Stromal cell of bone marrow (primary cell): Measurements from ENCODE around the gene GZMM.

ENCODE experiments used
- DNase-seq: peaks from one replicate; pipeline ENCODE4 v3.0.0-alpha.2; 2012; ENCODE audit warnings: low read depth

The GZMM gene

DNA sequence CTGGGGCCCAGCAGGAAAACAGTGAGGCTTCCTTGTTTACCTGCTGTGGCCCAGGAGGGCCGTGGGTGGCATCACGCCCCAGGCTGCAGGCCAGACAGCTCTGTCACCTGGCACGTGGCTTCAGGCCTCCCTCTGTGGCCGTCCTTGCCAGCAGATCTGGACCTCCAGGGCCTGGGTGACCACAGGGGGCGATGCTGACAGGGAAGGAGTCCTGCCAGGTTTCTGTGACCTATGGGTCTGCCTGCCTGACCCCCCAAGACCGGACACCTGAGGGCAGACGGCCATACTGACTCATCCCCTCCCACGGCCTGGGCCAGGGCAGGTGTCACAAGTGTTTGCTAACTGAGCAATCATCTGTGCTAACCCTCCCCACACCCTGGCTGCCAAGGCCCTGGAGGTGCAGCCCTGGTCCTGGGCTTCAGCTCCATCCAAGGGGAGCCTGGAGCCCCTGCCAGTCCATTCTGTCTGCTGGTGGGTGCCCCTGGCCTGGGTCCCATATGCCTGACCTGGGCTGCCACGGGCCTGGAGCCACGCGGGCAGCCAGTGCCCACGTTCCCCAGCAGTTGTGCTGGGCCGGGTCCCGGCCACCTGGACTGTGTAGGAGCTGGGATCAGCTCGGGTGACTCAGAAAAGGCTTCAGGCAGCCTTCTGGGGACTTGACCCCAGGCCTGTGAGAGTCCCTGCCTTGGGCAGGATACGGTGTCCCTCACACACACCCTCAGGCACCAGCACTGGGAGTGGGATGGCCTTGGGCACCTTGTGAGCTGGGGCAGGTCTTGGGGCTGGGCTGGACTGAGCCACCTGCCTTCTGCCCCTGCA is 8.6 kb upstream of the GZMM start:
- no peak for DNase-seq

GRCh38 chr19:536031-536880 is 7.6 kb upstream of the GZMM start:
- DNase-seq, result no peak

GRCh38 chr19:536881-537404 is 6.9 kb upstream of the GZMM start:
- no peak for DNase-seq

- DNase-seq, result no peak
Observed at GRCh38 chr19:538641-539428, 5.0 kb upstream of the GZMM start.

DNA sequence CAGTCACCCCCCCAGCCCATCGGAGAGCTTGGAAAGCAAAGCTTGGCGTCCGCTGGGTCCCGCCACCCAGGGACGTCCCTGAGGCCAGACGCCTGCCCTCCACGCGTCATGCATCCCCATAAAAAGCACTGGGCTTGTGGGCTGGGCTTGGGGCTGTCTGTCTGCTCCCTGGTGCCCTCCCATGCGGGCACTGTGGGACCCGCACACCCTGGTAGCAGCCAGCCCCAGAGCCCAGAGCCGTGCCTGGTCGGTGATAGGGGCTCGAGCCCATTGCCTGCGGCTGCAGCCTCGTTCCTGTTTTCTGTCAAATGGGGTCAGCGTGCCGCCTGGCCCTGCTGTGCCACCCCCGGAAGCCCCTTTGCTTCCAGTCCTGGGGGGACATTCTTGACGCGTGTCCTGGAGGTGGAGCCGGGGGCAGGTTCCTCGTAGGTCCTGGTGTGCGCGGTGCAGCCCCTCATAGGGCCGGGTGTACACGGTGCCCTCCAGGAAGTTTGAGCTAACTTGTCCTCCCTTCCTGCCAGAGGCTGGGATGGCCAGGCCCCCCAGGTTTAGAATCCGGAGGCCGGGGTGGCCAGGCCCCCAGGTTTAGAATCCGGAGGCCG is 4.3 kb upstream of the GZMM start:
- DNase-seq, result no peak

GRCh38 chr19:540867-541637 is 2.8 kb upstream of the GZMM start:
- DNase-seq, result no peak

- no peak for DNase-seq
Observed at GRCh38 chr19:541699-542098, 2.2 kb upstream of the GZMM start.

DNA sequence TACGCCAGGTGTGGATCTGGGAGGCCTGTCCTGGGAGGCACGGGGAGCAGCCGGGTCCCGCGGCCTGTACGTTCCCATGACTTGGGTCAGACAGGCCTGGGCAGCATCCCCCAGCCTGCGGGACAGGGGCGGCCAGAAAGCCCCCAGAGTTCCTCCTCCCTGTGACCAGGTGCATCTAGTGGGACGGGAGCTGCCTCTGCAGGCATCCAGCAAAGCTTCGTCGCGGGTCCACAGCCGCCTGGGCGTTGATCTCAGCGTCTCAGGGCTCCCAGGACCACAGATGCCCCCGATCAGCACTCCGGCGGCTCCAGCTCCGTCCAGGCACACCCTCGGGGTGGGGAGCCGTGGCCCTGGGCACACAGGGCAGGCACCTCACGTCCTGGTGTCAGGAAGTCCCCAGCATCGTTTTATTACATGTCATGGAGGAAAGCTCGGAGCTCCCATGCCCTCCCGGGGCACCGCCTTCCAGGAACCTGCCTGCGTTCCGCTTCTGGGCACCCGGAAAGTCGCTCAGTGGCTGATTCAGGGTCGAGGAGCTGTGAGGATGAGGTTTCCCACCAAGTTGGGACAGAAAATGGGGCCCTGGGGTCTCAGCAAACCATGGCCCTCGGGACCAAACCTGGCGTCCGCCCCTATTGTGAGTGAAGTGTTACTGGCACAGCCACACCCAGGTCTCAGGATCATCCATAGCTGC is 1.5 kb upstream of the GZMM start:
- no peak for DNase-seq

- no peak for DNase-seq
Observed at GRCh38 chr19:547117-547516, 3.3 kb downstream of the GZMM start.

DNA sequence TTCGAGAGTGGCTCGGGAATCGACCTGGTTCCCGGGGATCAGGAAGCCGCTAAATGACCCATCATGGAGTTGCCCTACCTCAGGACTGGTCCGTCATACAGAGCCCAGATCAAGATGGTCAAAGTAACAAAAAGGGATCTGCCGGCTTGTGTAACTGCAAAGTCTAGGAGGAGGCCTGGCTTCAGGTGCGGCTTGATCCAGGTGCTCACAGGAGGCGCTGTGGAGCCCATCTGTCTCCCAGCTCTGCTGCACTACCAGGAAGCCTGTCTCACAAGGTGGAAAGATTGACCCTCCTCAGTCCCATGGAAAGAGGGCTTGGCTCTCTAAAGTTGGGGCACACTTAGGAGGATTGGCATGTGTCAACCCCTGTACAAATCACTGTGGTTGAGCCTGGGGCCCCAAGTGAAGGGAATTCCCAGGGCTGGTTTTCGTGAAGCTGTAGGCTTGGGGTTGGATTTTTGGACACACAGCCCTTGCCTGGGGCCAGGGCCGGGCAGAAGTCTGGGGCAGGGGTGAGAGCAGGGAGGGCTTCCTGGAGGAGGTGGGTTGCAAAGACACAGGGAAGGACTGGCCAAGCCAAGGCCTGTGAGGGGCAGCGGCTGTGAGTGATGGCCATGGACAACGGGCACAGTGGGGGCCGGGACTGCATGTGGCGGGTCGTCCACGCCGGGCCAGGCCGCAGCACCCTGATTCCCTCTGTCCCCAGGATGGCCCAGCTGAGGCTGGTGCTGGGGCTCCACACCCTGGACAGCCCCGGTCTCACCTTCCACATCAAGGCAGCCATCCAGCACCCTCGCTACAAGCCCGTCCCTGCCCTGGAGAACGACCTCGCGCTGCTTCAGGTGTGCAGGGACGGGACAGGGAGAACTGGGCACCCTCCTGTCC is 4.2 kb downstream of the GZMM start:
- DNase-seq, result no peak

DNA sequence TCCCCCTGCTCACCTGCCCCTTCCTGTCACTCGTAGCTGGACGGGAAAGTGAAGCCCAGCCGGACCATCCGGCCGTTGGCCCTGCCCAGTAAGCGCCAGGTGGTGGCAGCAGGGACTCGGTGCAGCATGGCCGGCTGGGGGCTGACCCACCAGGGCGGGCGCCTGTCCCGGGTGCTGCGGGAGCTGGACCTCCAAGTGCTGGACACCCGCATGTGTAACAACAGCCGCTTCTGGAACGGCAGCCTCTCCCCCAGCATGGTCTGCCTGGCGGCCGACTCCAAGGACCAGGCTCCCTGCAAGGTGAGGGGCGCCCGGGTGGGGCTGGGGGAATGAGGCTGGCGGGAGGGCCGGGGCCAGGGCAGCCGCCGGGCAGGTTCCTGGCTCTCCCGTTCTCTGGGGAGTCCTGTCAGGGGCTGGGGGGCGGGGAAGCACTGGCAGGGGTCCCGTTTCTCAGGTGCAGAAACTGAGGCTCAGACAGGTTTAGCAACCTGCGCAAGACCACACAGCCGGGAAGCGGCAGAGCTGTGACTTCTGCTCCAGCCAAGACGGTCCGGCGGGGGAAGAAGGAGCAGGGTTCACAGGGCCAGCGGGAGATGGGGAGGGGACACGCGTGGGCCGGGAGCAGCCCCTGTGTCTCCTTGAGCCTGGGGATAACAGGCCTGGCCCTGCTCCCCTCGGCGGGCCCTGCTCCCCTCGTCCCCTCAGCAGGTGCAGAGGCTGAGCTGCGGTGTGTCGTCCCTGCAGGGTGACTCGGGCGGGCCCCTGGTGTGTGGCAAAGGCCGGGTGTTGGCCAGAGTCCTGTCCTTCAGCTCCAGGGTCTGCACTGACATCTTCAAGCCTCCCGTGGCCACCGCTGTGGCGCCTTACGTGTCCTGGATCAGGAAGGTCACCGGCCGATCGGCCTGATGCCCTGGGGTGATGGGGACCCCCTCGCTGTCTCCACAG is 5.3 kb downstream of the GZMM start:
- DNase-seq, result no peak

- no peak for DNase-seq
Observed at GRCh38 chr19:554817-555216, 11.0 kb downstream of the GZMM start.

DNA sequence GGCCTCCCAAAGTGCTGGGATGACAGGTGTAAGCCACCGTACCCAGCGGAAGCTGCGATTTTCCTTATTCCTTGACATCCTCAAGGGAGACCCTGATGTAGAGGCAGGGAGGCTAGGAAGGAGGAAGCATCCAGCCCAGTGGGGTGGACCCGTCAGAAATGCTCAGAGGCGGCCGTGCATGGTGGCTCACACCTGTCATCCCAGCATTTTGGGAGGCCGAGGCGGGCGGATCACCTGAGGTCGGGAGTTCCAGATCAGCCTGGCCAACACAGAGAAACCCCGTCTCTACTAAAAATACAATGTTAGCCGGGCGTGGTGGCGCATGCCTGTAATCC is 11.6 kb downstream of the GZMM start:
- DNase-seq, result no peak

- no peak for DNase-seq
Observed at GRCh38 chr19:556611-557382, 12.9 kb downstream of the GZMM start.

DNA sequence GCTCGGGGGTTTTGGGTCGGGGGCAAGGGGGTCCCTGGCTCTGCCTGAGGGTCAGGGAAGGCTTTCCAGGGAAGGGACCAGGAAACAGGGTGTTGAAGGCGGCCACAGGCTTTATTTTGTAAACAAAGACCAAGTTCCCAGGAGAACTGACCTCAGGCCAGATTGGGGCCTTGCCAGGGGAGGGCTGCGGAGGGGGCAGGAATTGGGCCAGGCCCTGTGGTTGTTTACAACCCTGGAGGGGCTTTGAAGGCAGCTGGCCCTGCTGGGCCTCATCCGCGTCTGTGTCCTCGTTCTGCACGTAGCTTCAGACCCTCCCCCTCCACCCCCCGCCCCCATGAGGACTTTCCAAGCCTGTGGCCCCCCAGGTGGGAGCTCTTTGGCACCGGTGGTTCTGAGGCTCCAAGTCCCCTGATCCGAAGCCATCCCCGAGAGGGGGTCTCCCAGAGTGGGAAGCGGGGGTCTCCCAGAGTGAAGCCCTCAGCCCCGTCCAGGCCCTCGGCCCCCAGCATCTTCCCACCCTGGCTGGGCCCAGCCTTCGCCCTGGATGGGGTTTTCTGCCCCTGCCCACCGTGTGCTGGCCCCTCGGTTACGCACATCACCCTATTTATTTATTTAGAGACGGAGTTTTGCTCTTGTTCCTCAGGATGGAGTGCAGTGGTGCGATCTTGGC is 15.1 kb downstream of the GZMM start:
- no peak for DNase-seq

DNA sequence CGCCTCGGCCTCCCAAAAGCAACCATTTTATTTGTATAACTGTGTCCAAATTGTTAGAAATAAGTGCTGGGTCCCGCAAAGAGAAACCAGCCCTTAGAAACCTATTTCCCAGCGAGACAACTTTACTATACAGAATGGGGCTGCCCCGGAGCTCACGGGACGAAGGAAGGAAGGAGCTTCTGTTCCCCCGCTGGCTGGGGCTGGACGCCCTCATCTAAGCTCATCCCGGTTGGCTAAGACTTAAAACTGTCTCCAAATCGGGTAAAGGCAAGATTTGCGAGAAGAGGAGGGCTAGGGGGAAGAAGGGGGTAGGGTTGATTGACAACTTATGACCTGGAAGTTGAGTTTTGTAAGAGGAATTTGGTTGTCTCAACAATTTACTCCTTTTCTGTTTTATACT is 16.3 kb downstream of the GZMM start:
- DNase-seq, result no peak

- DNase-seq, result no peak
Observed at GRCh38 chr19:566403-566802, 22.6 kb downstream of the GZMM start.
